ENCODE results near the gene PC.

- TF ChIP-seq CTCF (IDR thresholded peaks at IDR 0.05) (no peak), POLR2A (IDR thresholded peaks at IDR 0.05) (no peak)
Measured at GRCh38 chr11:66978717-66979116, 20.5 kb upstream of the PC start.

Data from heart left ventricle (tissue), 13 donors.